KMS-11 (cell line): ENCODE data around the gene MGAT5B.

Experiments
- H2AFZ ChIP-seq: fragments of 200-600 bp; sonication (generic); 2 replicates; pipeline ENCODE4 v1.6.1; 2016; ENCODE audit warnings: antibody characterized with exemption, mixed run types, low read depth
- H3K27ac ChIP-seq: fragments of 200-600 bp; sonication (generic); 2 replicates; pipeline ENCODE4 v1.6.1; 2016; ENCODE audit warnings: mild to moderate bottlenecking, mixed run types
- H3K27me3 ChIP-seq: fragments of 200-600 bp; sonication (generic); 2 replicates; pipeline ENCODE4 v1.6.1; 2017; ENCODE audit warnings: mild to moderate bottlenecking, low read depth, mixed run types, moderate library complexity; ENCODE audit not compliant: insufficient read depth
- H3K36me3 ChIP-seq: fragments of 200-600 bp; sonication (generic); 2 replicates; pipeline ENCODE4 v1.6.1; 2017; ENCODE audit warnings: mild to moderate bottlenecking, mixed run types; ENCODE audit not compliant: insufficient read depth
- H3K4me1 ChIP-seq: fragments of 200-600 bp; sonication (generic); 2 replicates; pipeline ENCODE4 v1.6.1; 2016; ENCODE audit warnings: mild to moderate bottlenecking, low read depth, mixed run types; ENCODE audit not compliant: poor library complexity, severe bottlenecking
- H3K4me2 ChIP-seq: fragments of 200-600 bp; sonication (generic); 2 replicates; pipeline ENCODE4 v1.7.0; 2016; ENCODE audit warnings: mild to moderate bottlenecking, mixed run types
- H3K4me3 ChIP-seq: fragments of 200-600 bp; sonication (generic); IDR thresholded peaks from 2 replicates; pipeline ENCODE4 v1.6.1; 2017; ENCODE audit warnings: low read depth, low read length, mixed read lengths; ENCODE audit not compliant: insufficient read depth
- H3K79me2 ChIP-seq: fragments of 200-600 bp; sonication (generic); 2 replicates; pipeline ENCODE4 v1.6.1; 2016; ENCODE audit warnings: low read depth, mixed run types; ENCODE audit not compliant: insufficient read depth
- H3K9ac ChIP-seq: fragments of 200-600 bp; sonication (generic); 2 replicates; pipeline ENCODE4 v1.6.1; 2016; ENCODE audit warnings: mild to moderate bottlenecking, mixed run types
- H4K20me1 ChIP-seq: fragments of 200-600 bp; sonication (generic); 2 replicates; pipeline ENCODE4 v1.6.1; 2016; ENCODE audit warnings: mild to moderate bottlenecking, mixed run types; ENCODE audit not compliant: insufficient read depth
- TF ChIP-seq, protein P1 (sequence below): fragments of 200-600 bp; sonication (generic); conservative IDR thresholded peaks from 2 replicates; pipeline ENCODE4 v1.6.1; 2017; ENCODE audit warnings: low read depth, mild to moderate bottlenecking, antibody characterized with exemption, low read length, moderate library complexity, mixed read lengths

Gene MGAT5B

DNA sequence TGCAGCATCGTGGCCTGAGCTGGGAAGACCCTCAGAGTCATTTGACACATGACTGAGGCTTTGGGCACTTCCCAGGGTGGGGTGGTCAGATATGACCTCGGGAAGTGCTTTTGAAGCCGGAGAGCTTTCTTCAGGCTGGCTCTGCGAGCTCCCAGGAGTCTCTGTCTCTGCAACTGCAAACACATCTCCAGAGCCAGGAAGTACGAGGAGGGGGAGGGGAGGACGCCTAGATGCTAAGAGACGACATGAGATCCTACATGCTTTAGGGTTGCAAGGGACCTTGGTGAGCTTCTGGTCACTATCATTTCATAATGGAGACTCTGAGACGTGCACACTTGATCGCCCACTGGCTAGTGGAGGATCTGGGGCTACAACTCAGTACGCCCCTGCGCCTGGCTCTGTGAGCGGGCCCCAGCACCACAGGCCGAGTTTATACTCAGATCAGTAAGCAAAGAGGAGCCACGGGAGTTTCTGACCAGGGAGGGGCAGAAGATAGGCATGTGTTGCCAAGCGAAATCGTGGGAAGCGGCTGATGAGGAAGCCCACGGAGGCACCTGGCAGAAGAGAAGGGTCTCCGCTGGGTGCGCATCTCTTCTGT is 527 bp upstream of the MGAT5B start:
- H2AFZ ChIP-seq, result no peak overlapping the region
- no peak overlapping the region for H3K4me3 ChIP-seq
- H4K20me1 ChIP-seq, result no peaks in the 10 kb centered on the region
- TF ChIP-seq, protein P1, sequence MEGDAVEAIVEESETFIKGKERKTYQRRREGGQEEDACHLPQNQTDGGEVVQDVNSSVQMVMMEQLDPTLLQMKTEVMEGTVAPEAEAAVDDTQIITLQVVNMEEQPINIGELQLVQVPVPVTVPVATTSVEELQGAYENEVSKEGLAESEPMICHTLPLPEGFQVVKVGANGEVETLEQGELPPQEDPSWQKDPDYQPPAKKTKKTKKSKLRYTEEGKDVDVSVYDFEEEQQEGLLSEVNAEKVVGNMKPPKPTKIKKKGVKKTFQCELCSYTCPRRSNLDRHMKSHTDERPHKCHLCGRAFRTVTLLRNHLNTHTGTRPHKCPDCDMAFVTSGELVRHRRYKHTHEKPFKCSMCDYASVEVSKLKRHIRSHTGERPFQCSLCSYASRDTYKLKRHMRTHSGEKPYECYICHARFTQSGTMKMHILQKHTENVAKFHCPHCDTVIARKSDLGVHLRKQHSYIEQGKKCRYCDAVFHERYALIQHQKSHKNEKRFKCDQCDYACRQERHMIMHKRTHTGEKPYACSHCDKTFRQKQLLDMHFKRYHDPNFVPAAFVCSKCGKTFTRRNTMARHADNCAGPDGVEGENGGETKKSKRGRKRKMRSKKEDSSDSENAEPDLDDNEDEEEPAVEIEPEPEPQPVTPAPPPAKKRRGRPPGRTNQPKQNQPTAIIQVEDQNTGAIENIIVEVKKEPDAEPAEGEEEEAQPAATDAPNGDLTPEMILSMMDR, result no peak; the same call in 1 of the 2 replicates
- H3K4me1 ChIP-seq, result peaks cover 30% of the 10 kb centered on the region
- no peak overlapping the region; the same call in 1 of the 2 replicates for H3K4me2 ChIP-seq
- H3K27me3 ChIP-seq, result no peaks in the 10 kb centered on the region; the same call in 1 of the 2 replicates
- no peaks in the 10 kb centered on the region for H3K36me3 ChIP-seq
- H3K27ac ChIP-seq, result no peak overlapping the region
- no peaks in the 10 kb centered on the region for H3K79me2 ChIP-seq
- no peak overlapping the region for H3K9ac ChIP-seq

DNA sequence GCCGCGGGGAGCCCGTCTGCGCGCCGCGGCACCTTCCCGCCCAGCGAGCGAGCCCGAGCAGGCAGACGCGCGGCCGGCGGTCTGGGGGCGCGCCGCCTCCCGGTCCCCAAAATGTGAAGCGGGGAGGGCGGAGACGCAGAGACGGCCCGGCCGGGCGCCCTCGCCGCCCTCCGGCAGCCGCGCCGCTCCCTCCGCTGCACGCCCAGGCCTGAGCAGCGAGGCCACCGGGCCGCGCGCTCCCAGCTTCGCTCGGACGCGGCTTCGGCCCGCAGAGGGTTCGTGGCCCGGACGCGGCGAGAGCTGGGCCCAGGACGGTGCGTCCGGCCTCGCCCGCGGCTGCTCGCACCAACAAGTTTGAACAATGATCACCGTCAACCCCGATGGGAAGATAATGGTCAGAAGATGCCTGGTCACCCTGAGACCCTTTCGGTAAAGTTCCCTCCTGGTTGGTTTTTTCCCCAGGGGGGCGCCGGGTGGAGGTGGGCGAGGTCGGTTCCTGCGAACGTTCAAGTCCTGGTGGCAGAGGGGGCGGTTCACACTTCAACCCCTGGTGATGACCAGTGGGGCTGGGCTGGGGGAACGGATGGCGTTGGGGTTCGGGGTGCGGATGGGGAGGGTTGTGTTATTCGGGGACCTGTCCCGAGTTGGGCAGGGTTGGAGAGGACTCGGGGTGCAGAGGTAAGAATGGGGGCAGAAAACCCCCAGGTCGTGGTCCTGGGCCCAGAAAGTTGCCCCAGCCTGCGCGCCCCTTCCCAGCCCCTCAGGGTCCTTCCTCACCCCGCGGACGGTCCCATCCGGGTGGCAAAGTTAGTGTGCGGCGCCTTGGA is 678 bp downstream of the MGAT5B start:
- H3K36me3 ChIP-seq, result no peaks in the 10 kb centered on the region
- TF ChIP-seq, protein P1, result no peak
- no peak overlapping the region for H3K27ac ChIP-seq
- H3K79me2 ChIP-seq, result no peaks in the 10 kb centered on the region
- no peaks in the 10 kb centered on the region; the same call in 1 of the 2 replicates for H3K27me3 ChIP-seq
- no peak overlapping the region for H3K4me2 ChIP-seq
- no peak overlapping the region for H2AFZ ChIP-seq
- no peak overlapping the region for H3K9ac ChIP-seq
- peaks cover 35% of the 10 kb centered on the region for H3K4me1 ChIP-seq
- H4K20me1 ChIP-seq, result no peaks in the 10 kb centered on the region
- H3K4me3 ChIP-seq, result no peak overlapping the region

DNA sequence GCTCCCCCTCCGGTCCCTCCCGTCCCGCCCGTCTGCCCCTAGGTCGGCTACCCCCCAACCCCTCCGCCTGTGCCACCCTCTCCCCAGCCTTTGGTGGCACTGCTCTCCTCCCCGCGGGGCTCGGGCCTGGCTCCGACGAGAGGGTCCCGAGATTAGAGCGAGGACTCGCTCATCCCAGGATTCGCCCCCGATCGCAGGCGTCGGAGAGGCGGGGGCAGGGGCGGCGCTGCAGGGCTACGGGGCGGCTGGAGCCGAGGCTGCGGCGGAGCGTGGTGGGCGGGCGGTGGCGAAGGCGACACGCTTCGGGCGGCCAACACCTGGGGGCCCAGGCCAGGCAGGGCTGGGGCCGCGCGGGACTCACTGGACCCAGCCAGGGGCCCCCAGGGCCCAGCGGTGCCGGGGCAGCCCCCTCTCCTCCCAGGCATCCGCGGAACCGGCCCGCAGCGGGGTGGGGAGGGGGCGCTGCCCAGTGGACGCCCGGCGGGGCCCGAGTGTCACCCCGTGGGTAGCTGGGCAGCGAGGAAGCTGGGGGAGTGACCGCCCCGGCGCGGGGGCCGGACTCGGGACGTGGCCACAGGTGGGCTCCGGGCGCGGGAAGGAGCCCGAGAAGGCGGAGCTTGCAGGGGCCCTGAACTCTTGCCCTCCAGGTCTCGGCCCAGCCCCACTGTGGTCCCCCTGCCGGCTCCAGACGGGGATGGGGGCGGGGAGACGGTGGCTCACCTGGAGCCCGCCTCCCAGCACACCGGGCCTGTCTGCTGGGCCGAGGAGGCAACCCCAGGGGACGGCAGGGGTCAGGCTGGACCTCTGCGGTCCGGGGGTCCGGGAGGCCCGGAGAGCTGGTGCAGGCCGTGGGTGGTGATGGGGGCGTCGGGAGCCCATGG is 1.5 kb downstream of the MGAT5B start:
- Histone ChIP-seq H4K20me1 (no peaks in the 10 kb centered on the region), H3K9ac (no peak overlapping the region), H3K4me1 (peaks cover 35% of the 10 kb centered on the region), H3K27me3 (no peaks in the 10 kb centered on the region; the same call in 1 of the 2 replicates), H2AFZ (no peak overlapping the region), H3K4me3 (no peak overlapping the region), H3K27ac (no peak overlapping the region), H3K79me2 (no peaks in the 10 kb centered on the region), H3K36me3 (no peaks in the 10 kb centered on the region), H3K4me2 (no peak overlapping the region)
- TF ChIP-seq, protein P1, result no peak

DNA sequence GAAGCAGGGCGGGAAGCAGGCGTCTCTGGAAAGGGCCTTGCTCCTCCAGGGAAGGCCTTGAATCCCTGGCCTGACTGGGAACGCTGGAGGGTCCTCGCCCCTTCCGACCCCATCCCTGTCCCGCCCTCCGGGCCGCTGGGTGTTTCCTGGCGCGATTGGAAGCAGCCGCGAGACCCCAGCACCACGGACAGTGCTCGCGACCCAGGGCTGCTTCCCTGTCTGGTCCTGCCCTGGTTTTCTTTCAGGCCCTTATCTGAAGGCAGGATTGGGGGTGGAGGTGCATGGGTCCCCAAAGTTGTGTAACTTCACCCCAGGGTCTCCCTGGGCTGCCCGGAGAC is 2.1 kb downstream of the MGAT5B start:
- TF ChIP-seq, protein P1, result no peak
- Histone ChIP-seq H3K4me1 (peaks cover 35% of the 10 kb centered on the region), H3K79me2 (no peaks in the 10 kb centered on the region), H3K27me3 (peaks cover under 1% of the 10 kb centered on the region; the same call in 1 of the 2 replicates), H3K36me3 (no peaks in the 10 kb centered on the region), H3K4me2 (no peak overlapping the region), H3K27ac (no peak overlapping the region), H2AFZ (no peak overlapping the region), H3K4me3 (no peak overlapping the region), H3K9ac (no peak overlapping the region), H4K20me1 (no peaks in the 10 kb centered on the region)
